ENCODE results near the gene REC8. TPM values are rescaled to one million over a fixed set of nuclear protein-coding genes. Genes with fewer than 3 reads are reported as not detected.

The REC8 gene
- total RNA-seq, 1 donor from 2014 or later: 34.6 TPM

GRCh38 chr14:24129410-24129998 lies 42.4 kb upstream of the REC8 start:
- no peaks in the 10 kb centered on the region for H3K36me3 Mint-ChIP-seq
- peaks cover 4% of the 10 kb centered on the region for H3K27me3 Mint-ChIP-seq (ENCODE audit: insufficient read depth, low read depth)
- Histone ChIP-seq H3K27ac (no peak overlapping the region), H3F3A (ENCODE audit: low read depth) (peaks cover 4% of the 10 kb centered on the region), H3K36me3 (no peaks in the 10 kb centered on the region), H3K4me1 (no peaks in the 10 kb centered on the region), H3K27me3 (no peaks in the 10 kb centered on the region), H2AFZ (replicated peaks) (no peak overlapping the region), H4K20me1 (ENCODE audit: low read depth) (no peaks in the 10 kb centered on the region), H3K4me2 (no peak overlapping the region), H3K79me2 (ENCODE audit: low read depth) (no peaks in the 10 kb centered on the region), H3K9me3 (ENCODE audit: low read depth) (no peaks in the 10 kb centered on the region), H3K9ac (no peak overlapping the region), H3K4me3 (no peak overlapping the region)
- H3K4me1 Mint-ChIP-seq: no peaks in the 10 kb centered on the region
- no peak for DNase-seq (ENCODE audit: low spot score)
- no peak overlapping the region for H3K4me3 Mint-ChIP-seq
- H3K27ac Mint-ChIP-seq: no peak overlapping the region
- no peaks in the 10 kb centered on the region for H3K9me3 Mint-ChIP-seq
- TF ChIP-seq CTCF (IDR thresholded peaks at IDR 0.05): no peak
- no peak for TF ChIP-seq EZH2 (IDR thresholded peaks at IDR 0.05)
- no peak for TF ChIP-seq EZH2phosphoT487 (IDR thresholded peaks at IDR 0.05)

- H4K20me1 ChIP-seq (ENCODE audit: low read depth): no peaks in the 10 kb centered on the region
- H3K4me3 ChIP-seq: no peak within 1 kb of the TSS
- peaks cover 4% of the 10 kb centered on the region for H3K27me3 Mint-ChIP-seq (ENCODE audit: insufficient read depth, low read depth)
- no peaks in the 10 kb centered on the region for H3K79me2 ChIP-seq (ENCODE audit: low read depth)
- H3K4me2 ChIP-seq: no peak within 1 kb of the TSS
- peaks cover 10% of the 10 kb centered on the region for H3F3A ChIP-seq (ENCODE audit: low read depth)
- H3K36me3 Mint-ChIP-seq: no peaks in the 10 kb centered on the region
- H2AFZ ChIP-seq (replicated peaks): no peak within 1 kb of the TSS
- H3K4me1 Mint-ChIP-seq: peaks cover 3% of the 10 kb centered on the region
- no peaks in the 10 kb centered on the region for H3K27me3 ChIP-seq
- no peak for DNase-seq (ENCODE audit: low spot score)
- no peak within 1 kb of the TSS for H3K27ac ChIP-seq
- no peak within 1 kb of the TSS for H3K27ac Mint-ChIP-seq
- TF ChIP-seq EZH2 (IDR thresholded peaks at IDR 0.05) (no peak), CTCF (IDR thresholded peaks at IDR 0.05) (no peak), EZH2phosphoT487 (IDR thresholded peaks at IDR 0.05) (no peak)
- no peak within 1 kb of the TSS for H3K4me3 Mint-ChIP-seq
- no peaks in the 10 kb centered on the region for H3K9me3 ChIP-seq (ENCODE audit: low read depth)
- no peaks in the 10 kb centered on the region for H3K4me1 ChIP-seq
- H3K9ac ChIP-seq: no peak within 1 kb of the TSS
- no peaks in the 10 kb centered on the region for H3K9me3 Mint-ChIP-seq
- H3K36me3 ChIP-seq: no peaks in the 10 kb centered on the region
Measured at GRCh38 chr14:24130380-24130716, 41.5 kb upstream of the REC8 start, which contains the start of gene FITM1. Gene FITM1, plus strand, starts transcription at chr14:24130659. Its CDS starts 905 bp downstream, at chr14:24131564.

- Mint-ChIP-seq H3K27ac (no peak overlapping the region), H3K4me1 (peaks cover 5% of the 10 kb centered on the region), H3K4me3 (no peak overlapping the region), H3K36me3 (no peaks in the 10 kb centered on the region), H3K9me3 (no peaks in the 10 kb centered on the region), H3K27me3 (ENCODE audit: insufficient read depth, low read depth) (peaks cover 4% of the 10 kb centered on the region)
- Histone ChIP-seq H3K4me1 (no peaks in the 10 kb centered on the region), H4K20me1 (ENCODE audit: low read depth) (no peaks in the 10 kb centered on the region), H3K27me3 (no peaks in the 10 kb centered on the region), H3K27ac (no peak overlapping the region), H3K9ac (no peak overlapping the region), H3K79me2 (ENCODE audit: low read depth) (no peaks in the 10 kb centered on the region), H3K9me3 (ENCODE audit: low read depth) (no peaks in the 10 kb centered on the region), H3F3A (ENCODE audit: low read depth) (peaks cover 13% of the 10 kb centered on the region), H3K4me3 (no peak overlapping the region), H3K36me3 (no peaks in the 10 kb centered on the region), H2AFZ (replicated peaks) (no peak overlapping the region), H3K4me2 (no peak overlapping the region)
- TF ChIP-seq EZH2phosphoT487 (IDR thresholded peaks at IDR 0.05): no peak
- TF ChIP-seq CTCF (IDR thresholded peaks at IDR 0.05): no peak
- TF ChIP-seq EZH2 (IDR thresholded peaks at IDR 0.05): no peak
- DNase-seq (ENCODE audit: low spot score): no peak
Measured at GRCh38 chr14:24130717-24131548, 40.9 kb upstream of the REC8 start.

Data from neural progenitor cell (in vitro differentiated cells).